SK-N-SH treated with all-trans-retinoic acid at 6 μM for 48 hours (cell line): Measurements from ENCODE around the gene SMYD4.

Experiments used
- ATAC-seq: fragments of 200-7000 bp; cut with Tn5 transposase; 3 replicates; pipeline ENCODE4 v1.9.1; 2020; ENCODE audit warnings: mild to moderate bottlenecking, moderate library complexity
- ARNTL ChIP-seq: fragments of 450-650 bp; formaldehyde crosslinking; IDR thresholded peaks from 2 replicates; pipeline ENCODE4 v1.5.0; 2020; ENCODE audit warnings: low read depth, mild to moderate bottlenecking, moderate library complexity, borderline replicate concordance
- BACH2 ChIP-seq: fragments of 250-450 bp; sonication (Bioruptor Pico); IDR thresholded peaks from 2 replicates; pipeline ENCODE4 v1.9.0; 2021; ENCODE audit warnings: mild to moderate bottlenecking, borderline replicate concordance
- CSDC2 ChIP-seq: fragments of 250-450 bp; sonication (Bioruptor Pico); IDR thresholded peaks from 2 replicates; pipeline ENCODE4 v1.5.0; 2020; ENCODE audit warnings: mild to moderate bottlenecking, moderate library complexity
- CSRNP3 ChIP-seq: fragments of 250-450 bp; sonication (Bioruptor Pico); IDR thresholded peaks from 2 replicates; pipeline ENCODE4 v1.5.1; 2021; ENCODE audit warnings: mild to moderate bottlenecking, moderate library complexity
- ESRRG ChIP-seq: fragments of 250-450 bp; sonication (Bioruptor Pico); IDR thresholded peaks from 2 replicates; pipeline ENCODE4 v1.6.1; 2021; ENCODE audit warnings: mild to moderate bottlenecking
- GLIS3 ChIP-seq: fragments of 250-450 bp; sonication (Bioruptor Pico); IDR thresholded peaks from 2 replicates; pipeline ENCODE4 v1.5.0; 2020; ENCODE audit warnings: mild to moderate bottlenecking, moderate library complexity
- ISL1 ChIP-seq: fragments of 250-450 bp; sonication (Bioruptor Pico); IDR thresholded peaks from 2 replicates; pipeline ENCODE4 v2.1.2; 2022; ENCODE audit warnings: mild to moderate bottlenecking, moderate library complexity
- OSR1 ChIP-seq: fragments of 250-450 bp; sonication (Bioruptor Pico); IDR thresholded peaks from 2 replicates; pipeline ENCODE4 v1.8.0; 2022; ENCODE audit warnings: moderate library complexity, mild to moderate bottlenecking, inconsistent platforms
- RARB ChIP-seq: fragments of 250-450 bp; sonication (Bioruptor Pico); IDR thresholded peaks from 2 replicates; pipeline ENCODE4 v1.8.0; 2021; ENCODE audit warnings: mild to moderate bottlenecking, moderate library complexity
- SNAI2 ChIP-seq: fragments of 250-450 bp; sonication (Bioruptor Pico); IDR thresholded peaks from 2 replicates; pipeline ENCODE4 v1.5.0; 2020; ENCODE audit warnings: mild to moderate bottlenecking, moderate library complexity
- TCF4 ChIP-seq: fragments of 250-450 bp; sonication (Bioruptor Pico); IDR thresholded peaks from 2 replicates; pipeline ENCODE4 v1.8.0; 2021; ENCODE audit warnings: mild to moderate bottlenecking, moderate library complexity, borderline replicate concordance
- TOX ChIP-seq: fragments of 250-450 bp; sonication (Bioruptor Pico); IDR thresholded peaks from 2 replicates; pipeline ENCODE4 v1.8.0; 2021; ENCODE audit warnings: mild to moderate bottlenecking, moderate library complexity, borderline replicate concordance
- ZC3H10 ChIP-seq: fragments of 250-450 bp; sonication (Bioruptor Pico); IDR thresholded peaks from 2 replicates; pipeline ENCODE4 v1.5.1; 2021; ENCODE audit warnings: mild to moderate bottlenecking, moderate library complexity
- ZFP3 ChIP-seq: fragments of 250-450 bp; sonication (Bioruptor Pico); IDR thresholded peaks from 2 replicates; pipeline ENCODE4 v1.5.0; 2020; ENCODE audit warnings: mild to moderate bottlenecking, moderate library complexity
- ZFP30 ChIP-seq: fragments of 450-650 bp; formaldehyde crosslinking; IDR thresholded peaks from 2 replicates; pipeline ENCODE4 v1.5.0; 2022; ENCODE audit warnings: mild to moderate bottlenecking, moderate library complexity
- ZNF565 ChIP-seq: fragments of 450-650 bp; formaldehyde crosslinking; conservative IDR thresholded peaks from 2 replicates; pipeline ENCODE4 v1.5.0; 2020; ENCODE audit warnings: low read depth, mild to moderate bottlenecking, moderate library complexity
- ZNF70 ChIP-seq: fragments of 450-650 bp; formaldehyde crosslinking; IDR thresholded peaks from 2 replicates; pipeline ENCODE4 v1.5.0; 2020; ENCODE audit warnings: mild to moderate bottlenecking, moderate library complexity
- ZNF8 ChIP-seq: fragments of 450-650 bp; formaldehyde crosslinking; IDR thresholded peaks from 2 replicates; pipeline ENCODE4 v1.5.0; 2020; ENCODE audit warnings: mild to moderate bottlenecking, moderate library complexity
- TF ChIP-seq, protein P1 (sequence below): fragments of 250-450 bp; sonication (Bioruptor Pico); IDR thresholded peaks from 2 replicates; pipeline ENCODE4 v1.8.0; 2020; ENCODE audit warnings: mild to moderate bottlenecking, moderate library complexity, borderline replicate concordance
- TF ChIP-seq, protein P2 (sequence below): fragments of 250-450 bp; sonication (Bioruptor Pico); IDR thresholded peaks from 2 replicates; pipeline ENCODE4 v1.5.0; 2020; ENCODE audit warnings: mild to moderate bottlenecking, moderate library complexity
- TF ChIP-seq, protein P3 (sequence below): fragments of 250-450 bp; sonication (Bioruptor Pico); IDR thresholded peaks from 2 replicates; pipeline ENCODE4 v1.8.0; 2021; ENCODE audit warnings: low read depth, mild to moderate bottlenecking, moderate library complexity, borderline replicate concordance
- TF ChIP-seq, protein P4 (sequence below): fragments of 250-450 bp; sonication (Bioruptor Pico); IDR thresholded peaks from 2 replicates; pipeline ENCODE4 v1.5.1; 2020; ENCODE audit warnings: low read depth, mild to moderate bottlenecking, moderate library complexity

SMYD4 gene

DNA sequence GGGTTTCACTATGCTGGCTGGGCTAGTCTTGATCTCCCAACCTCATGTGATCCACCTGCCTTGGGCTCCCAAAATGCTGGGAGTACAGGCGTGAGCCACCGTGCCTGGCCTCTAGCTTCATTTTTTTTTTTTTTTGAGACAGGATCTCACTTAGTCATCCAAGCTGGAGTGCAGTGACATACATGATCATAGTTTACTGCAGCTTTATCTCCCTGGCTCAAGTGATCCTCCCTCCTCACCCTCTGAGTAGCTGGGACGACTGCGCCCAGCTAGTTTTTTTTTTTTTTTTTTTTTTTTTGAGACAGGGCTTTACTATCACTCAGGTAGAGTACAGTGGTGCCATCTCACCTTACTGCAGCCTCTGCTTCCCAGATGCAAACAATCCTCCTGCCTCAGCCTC lies 9.8 kb upstream of the SMYD4 start (continued):
- TF ChIP-seq OSR1 (CRISPR knock-in tag) (no peak), CSDC2 (no peak)

GRCh38 chr17:1834380-1835149 lies 4.9 kb upstream of the SMYD4 start:
- no peak for ATAC-seq
- TF ChIP-seq CSRNP3 (CRISPR knock-in tag) = no peak
- TF ChIP-seq, protein P1, sequence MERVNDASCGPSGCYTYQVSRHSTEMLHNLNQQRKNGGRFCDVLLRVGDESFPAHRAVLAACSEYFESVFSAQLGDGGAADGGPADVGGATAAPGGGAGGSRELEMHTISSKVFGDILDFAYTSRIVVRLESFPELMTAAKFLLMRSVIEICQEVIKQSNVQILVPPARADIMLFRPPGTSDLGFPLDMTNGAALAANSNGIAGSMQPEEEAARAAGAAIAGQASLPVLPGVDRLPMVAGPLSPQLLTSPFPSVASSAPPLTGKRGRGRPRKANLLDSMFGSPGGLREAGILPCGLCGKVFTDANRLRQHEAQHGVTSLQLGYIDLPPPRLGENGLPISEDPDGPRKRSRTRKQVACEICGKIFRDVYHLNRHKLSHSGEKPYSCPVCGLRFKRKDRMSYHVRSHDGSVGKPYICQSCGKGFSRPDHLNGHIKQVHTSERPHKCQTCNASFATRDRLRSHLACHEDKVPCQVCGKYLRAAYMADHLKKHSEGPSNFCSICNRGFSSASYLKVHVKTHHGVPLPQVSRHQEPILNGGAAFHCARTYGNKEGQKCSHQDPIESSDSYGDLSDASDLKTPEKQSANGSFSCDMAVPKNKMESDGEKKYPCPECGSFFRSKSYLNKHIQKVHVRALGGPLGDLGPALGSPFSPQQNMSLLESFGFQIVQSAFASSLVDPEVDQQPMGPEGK (CRISPR knock-in tag) = no peak
- TF ChIP-seq ZNF565 (CRISPR knock-in tag) = no peak
- TF ChIP-seq ESRRG = no peak
- no peak for TF ChIP-seq ZNF70 (CRISPR knock-in tag)
- TF ChIP-seq TCF4 (CRISPR knock-in tag) = no peak
- no peak for TF ChIP-seq CSDC2
- TF ChIP-seq, protein P2, sequence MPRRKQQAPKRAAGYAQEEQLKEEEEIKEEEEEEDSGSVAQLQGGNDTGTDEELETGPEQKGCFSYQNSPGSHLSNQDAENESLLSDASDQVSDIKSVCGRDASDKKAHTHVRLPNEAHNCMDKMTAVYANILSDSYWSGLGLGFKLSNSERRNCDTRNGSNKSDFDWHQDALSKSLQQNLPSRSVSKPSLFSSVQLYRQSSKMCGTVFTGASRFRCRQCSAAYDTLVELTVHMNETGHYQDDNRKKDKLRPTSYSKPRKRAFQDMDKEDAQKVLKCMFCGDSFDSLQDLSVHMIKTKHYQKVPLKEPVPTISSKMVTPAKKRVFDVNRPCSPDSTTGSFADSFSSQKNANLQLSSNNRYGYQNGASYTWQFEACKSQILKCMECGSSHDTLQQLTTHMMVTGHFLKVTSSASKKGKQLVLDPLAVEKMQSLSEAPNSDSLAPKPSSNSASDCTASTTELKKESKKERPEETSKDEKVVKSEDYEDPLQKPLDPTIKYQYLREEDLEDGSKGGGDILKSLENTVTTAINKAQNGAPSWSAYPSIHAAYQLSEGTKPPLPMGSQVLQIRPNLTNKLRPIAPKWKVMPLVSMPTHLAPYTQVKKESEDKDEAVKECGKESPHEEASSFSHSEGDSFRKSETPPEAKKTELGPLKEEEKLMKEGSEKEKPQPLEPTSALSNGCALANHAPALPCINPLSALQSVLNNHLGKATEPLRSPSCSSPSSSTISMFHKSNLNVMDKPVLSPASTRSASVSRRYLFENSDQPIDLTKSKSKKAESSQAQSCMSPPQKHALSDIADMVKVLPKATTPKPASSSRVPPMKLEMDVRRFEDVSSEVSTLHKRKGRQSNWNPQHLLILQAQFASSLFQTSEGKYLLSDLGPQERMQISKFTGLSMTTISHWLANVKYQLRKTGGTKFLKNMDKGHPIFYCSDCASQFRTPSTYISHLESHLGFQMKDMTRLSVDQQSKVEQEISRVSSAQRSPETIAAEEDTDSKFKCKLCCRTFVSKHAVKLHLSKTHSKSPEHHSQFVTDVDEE (CRISPR knock-in tag) = no peak
- TF ChIP-seq GLIS3 (CRISPR knock-in tag) = no peak
- no peak for TF ChIP-seq SNAI2 (CRISPR knock-in tag)
- TF ChIP-seq ZFP3 (CRISPR knock-in tag) = no peak
- TF ChIP-seq OSR1 (CRISPR knock-in tag) = no peak
- TF ChIP-seq RARB (CRISPR knock-in tag) = no peak
- no peak for TF ChIP-seq BACH2

- peak; percentile 6 for ATAC-seq
- TF ChIP-seq, protein P1 (CRISPR knock-in tag) = no peak
- TF ChIP-seq ZNF8 (CRISPR knock-in tag) = no peak
- no peak for TF ChIP-seq TCF4 (CRISPR knock-in tag)
- TF ChIP-seq ZC3H10 (CRISPR knock-in tag) = no peak
- no peak for TF ChIP-seq ARNTL (CRISPR knock-in tag)
- TF ChIP-seq, protein P3, sequence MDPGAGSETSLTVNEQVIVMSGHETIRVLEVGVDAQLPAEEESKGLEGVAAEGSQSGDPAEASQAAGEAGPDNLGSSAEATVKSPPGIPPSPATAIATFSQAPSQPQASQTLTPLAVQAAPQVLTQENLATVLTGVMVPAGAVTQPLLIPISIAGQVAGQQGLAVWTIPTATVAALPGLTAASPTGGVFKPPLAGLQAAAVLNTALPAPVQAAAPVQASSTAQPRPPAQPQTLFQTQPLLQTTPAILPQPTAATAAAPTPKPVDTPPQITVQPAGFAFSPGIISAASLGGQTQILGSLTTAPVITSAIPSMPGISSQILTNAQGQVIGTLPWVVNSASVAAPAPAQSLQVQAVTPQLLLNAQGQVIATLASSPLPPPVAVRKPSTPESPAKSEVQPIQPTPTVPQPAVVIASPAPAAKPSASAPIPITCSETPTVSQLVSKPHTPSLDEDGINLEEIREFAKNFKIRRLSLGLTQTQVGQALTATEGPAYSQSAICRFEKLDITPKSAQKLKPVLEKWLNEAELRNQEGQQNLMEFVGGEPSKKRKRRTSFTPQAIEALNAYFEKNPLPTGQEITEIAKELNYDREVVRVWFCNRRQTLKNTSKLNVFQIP (CRISPR knock-in tag) = no peak
- TF ChIP-seq TOX (CRISPR knock-in tag) = no peak
- no peak for TF ChIP-seq ZFP30 (CRISPR knock-in tag)
- no peak for TF ChIP-seq ZFP3 (CRISPR knock-in tag)
- TF ChIP-seq, protein P4, sequence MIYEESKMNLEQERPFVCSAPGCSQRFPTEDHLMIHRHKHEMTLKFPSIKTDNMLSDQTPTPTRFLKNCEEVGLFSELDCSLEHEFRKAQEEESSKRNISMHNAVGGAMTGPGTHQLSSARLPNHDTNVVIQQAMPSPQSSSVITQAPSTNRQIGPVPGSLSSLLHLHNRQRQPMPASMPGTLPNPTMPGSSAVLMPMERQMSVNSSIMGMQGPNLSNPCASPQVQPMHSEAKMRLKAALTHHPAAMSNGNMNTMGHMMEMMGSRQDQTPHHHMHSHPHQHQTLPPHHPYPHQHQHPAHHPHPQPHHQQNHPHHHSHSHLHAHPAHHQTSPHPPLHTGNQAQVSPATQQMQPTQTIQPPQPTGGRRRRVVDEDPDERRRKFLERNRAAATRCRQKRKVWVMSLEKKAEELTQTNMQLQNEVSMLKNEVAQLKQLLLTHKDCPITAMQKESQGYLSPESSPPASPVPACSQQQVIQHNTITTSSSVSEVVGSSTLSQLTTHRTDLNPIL (CRISPR knock-in tag) = no peak
- no peak for TF ChIP-seq ISL1 (CRISPR knock-in tag)
Measured at GRCh38 chr17:1830288-1830687, 586 bp upstream of the SMYD4 start.
